Kidney (tissue), 14 donors: ENCODE results near the gene TRAPPC12. TPM values are rescaled to one million over a fixed set of nuclear protein-coding genes. Genes with fewer than 3 reads are reported as not detected.
A peak's percentile ranks its signal among the peaks of the same experiment; 100 is the strongest.

Source experiments
- DNase-seq, 5 donors: peaks; one replicate each; pipeline ENCODE4 v3.0.0-alpha.2; 2013 to 2020
- FAIRE-seq: peaks from 2 replicates; lab custom pipeline; 2012; peaks lifted over from hg19 to GRCh38; lab: Jason Lieb, UNC
- H3K27ac ChIP-seq, 2 donors: one replicate each; pipeline ENCODE4 v1.7.0; 2013; ENCODE audit warnings: low read depth in 2 of 2, low read length in 2 of 2, inconsistent platforms in 1 of 2
- H3K27me3 ChIP-seq: one replicate; pipeline ENCODE4 v1.7.1; 2013; ENCODE audit warnings: low read length, inconsistent platforms; ENCODE audit not compliant: control insufficient read depth, insufficient read depth
- H3K36me3 ChIP-seq, 3 donors: one replicate each; pipeline versions ENCODE4 v1.7.0 to v1.7.1; 2013; ENCODE audit warnings: low read length in 3 of 3, control low read depth in 1 of 3, inconsistent platforms in 1 of 3; ENCODE audit not compliant: insufficient read depth in 3 of 3, control insufficient read depth in 2 of 3
- H3K4me1 ChIP-seq, 3 donors: one replicate each; pipeline versions ENCODE4 v1.7.0 to v1.7.1; 2013; ENCODE audit warnings: low read length in 3 of 3, inconsistent platforms in 1 of 3, low read depth in 1 of 3; ENCODE audit not compliant: control insufficient read depth in 2 of 3, insufficient read depth in 2 of 3
- H3K4me3 ChIP-seq, 3 donors: one replicate each; pipeline versions ENCODE4 v1.7.0 to v1.8.1; 2013; ENCODE audit warnings: low read length in 3 of 3, control low read depth in 1 of 3, inconsistent platforms in 1 of 3
- H3K9ac ChIP-seq, 3 donors: one replicate each; pipeline versions ENCODE4 v1.7.0 to v1.7.1; 2013; ENCODE audit warnings: low read length in 3 of 3, control low read depth in 1 of 3, inconsistent platforms in 1 of 3
- H3K9me3 ChIP-seq, 3 donors: one replicate each; pipeline versions ENCODE4 v1.7.0 to v1.7.1; 2013; ENCODE audit warnings: low read length in 3 of 3, control low read depth in 1 of 3, inconsistent platforms in 1 of 3; ENCODE audit not compliant: control insufficient read depth in 2 of 3, insufficient read depth in 1 of 3
- intact Hi-C: fragments of 100-400 bp; cut with DNase I; formaldehyde crosslinking; loops from one replicate; pipeline ENCODE4 v1.11.1; 2022
- polyA plus RNA-seq: library from polyadenylated mRNA; stranded (reverse); fragments of 350-450 nt; fragmentation: Illumina TruSeq; extraction: RNeasy Lipid Tissue Mini Kit (QIAGEN cat#74804); gene quantifications from one replicate; pipeline ENCODE4 v1.2.3, GENCODE V29; 2014; ENCODE audit warnings: low read depth, low replicate concordance; ENCODE audit not compliant: insufficient read depth
- total RNA-seq: library from RNA; stranded (reverse); fragmentation: NEBNext Ultra II Directional; extraction: Animal tissue kit (Norgen Biotek cat#: 25700); gene quantifications from one replicate; pipeline ENCODE4 v1.2.1, GENCODE V29; 2021
- TF ChIP-seq, protein P1 (sequence below): IDR thresholded peaks from 3 replicates; pipeline ENCODE4 v1.5.1; 2012; ENCODE audit warnings: mild to moderate bottlenecking, moderate library complexity, borderline replicate concordance; ENCODE audit not compliant: insufficient read depth; ENCODE audit errors: extremely low read depth
- donor health status: control.
- donor health status: control.
- donor health status: control.
- donor health status: control.
- donor health status: control.
- donor health status: DM: yes; HTN: yes; CAD: no.
- donor health status: Normal renal cell carcinoma (clear cell type).

TRAPPC12 gene
- total and polyA plus RNA-seq, 2 donors from 2014 or later: 81.6 to 104 TPM

DNA sequence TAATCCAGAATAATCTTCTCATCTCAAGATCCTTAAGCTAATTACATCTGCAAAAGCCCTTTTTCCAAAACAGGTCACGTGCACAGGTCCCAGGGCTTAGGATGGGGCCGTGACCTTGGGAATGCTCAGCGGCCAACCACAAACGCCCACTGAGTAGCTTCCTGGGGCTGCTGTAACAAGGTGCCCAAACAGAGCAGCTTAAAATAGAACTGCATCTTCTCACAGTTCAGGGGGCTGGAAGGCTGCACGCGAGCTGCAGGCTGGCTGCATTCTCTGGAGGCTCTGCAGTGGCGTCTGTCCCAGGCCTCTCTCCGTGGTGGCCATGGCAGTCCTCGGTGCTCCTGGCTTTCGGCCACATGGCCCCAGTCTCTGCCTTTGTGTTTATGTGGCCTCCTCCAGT, 107.9 kb downstream of the TRAPPC12 start:
- H3K9me3 ChIP-seq: no peaks in the 10 kb centered on the region
- H3K4me3 ChIP-seq: no peak overlapping the region
- intact Hi-C loops: no loop called here
- no peaks in the 10 kb centered on the region for H3K36me3 ChIP-seq
- TF ChIP-seq, protein P1, sequence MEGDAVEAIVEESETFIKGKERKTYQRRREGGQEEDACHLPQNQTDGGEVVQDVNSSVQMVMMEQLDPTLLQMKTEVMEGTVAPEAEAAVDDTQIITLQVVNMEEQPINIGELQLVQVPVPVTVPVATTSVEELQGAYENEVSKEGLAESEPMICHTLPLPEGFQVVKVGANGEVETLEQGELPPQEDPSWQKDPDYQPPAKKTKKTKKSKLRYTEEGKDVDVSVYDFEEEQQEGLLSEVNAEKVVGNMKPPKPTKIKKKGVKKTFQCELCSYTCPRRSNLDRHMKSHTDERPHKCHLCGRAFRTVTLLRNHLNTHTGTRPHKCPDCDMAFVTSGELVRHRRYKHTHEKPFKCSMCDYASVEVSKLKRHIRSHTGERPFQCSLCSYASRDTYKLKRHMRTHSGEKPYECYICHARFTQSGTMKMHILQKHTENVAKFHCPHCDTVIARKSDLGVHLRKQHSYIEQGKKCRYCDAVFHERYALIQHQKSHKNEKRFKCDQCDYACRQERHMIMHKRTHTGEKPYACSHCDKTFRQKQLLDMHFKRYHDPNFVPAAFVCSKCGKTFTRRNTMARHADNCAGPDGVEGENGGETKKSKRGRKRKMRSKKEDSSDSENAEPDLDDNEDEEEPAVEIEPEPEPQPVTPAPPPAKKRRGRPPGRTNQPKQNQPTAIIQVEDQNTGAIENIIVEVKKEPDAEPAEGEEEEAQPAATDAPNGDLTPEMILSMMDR: no peak
- no peak for DNase-seq
- FAIRE-seq: no peak
- H3K27ac ChIP-seq: no peak overlapping the region
- H3K27me3 ChIP-seq: no peaks in the 10 kb centered on the region
- no peak overlapping the region for H3K9ac ChIP-seq
- peaks cover 0 to 5% (median 5%) of the 10 kb centered on the region in 3 donors for H3K4me1 ChIP-seq

DNA sequence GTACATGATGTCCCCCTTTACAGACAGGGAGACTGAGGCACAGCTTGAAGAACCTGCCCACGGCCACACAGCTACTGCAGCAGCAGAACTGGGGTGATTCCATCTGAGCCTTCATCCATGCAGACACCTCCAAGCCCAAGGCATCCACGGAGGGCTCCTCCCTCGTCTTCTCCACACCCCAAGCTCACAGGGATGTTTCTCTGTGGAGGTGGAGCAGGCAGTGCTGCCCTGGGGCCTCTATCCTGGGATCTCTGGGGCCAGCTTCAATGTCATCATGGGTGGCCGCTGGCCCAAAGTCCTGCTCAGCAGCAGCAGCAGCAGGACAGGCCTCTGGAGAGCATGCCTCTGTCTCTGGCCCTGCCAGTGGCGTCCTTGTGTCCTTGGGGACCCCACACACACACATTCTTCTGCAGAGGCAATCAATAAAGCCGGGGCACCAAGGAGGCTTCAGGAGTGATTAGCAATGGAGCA, 108.6 kb downstream of the TRAPPC12 start:
- Histone ChIP-seq H3K9ac (no peak overlapping the region), H3K4me1 (peaks cover under 1 to 5% (median 5%) of the 10 kb centered on the region in 3 donors), H3K27me3 (no peaks in the 10 kb centered on the region), H3K27ac (no peak overlapping the region), H3K9me3 (no peaks in the 10 kb centered on the region), H3K36me3 (no peaks in the 10 kb centered on the region), H3K4me3 (no peak overlapping the region)
- intact Hi-C loops: no loop called here
- FAIRE-seq (no peak), DNase-seq (peak in 1 of 5 donors; percentile 47)
- TF ChIP-seq, protein P1: no peak

DNA sequence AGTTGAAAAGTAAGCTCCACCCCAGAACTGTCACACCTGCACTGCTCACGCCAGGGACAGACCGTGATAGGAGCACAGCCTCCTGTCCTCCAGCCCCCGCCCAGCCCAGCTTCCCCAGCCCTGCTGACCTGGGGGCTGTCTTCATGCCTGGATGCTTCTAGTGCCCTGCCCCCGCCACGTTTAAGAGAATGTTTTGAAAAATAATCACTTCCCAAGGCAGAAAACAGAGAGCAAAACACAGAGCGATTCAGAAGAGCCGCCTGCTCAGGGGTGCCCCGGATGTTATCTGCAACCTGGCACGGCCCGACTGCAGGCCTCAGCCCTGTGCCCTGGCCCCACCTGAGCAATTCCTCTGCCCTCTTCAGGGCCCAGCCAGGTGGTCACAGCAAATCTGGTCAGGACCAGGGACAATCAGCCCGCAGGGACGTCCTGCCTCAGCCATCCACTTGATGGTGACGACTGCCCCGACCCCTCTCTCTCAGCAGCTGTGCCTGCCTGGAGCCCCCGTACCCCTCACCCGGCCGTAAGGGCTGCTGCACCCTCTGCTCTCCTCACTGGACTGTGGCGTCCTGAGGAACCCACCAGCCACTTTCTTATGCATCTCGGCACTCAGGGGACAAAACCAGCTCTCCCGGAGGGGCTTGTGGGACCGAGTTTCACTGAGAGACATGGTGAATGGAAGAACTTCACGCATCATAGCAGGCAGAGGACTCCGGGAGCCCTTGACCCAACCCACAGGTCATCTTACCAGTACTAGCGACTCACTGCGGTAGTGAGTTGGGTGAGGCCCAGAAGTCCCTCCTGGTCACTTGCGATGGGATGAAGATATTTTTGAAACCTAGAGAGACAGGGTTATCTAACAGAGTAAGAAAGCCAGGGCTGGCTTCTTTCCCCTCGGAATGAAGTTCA, 109.6 kb downstream of the TRAPPC12 start:
- peak overlapping the region in 1 of 3 donors; percentile 16 for H3K9ac ChIP-seq
- no peaks in the 10 kb centered on the region for H3K27me3 ChIP-seq
- DNase-seq (peak in 4 of 5 donors; percentile 76 to 86 (median 82)), FAIRE-seq (no peak)
- H3K9me3 ChIP-seq: no peaks in the 10 kb centered on the region
- no peak overlapping the region for H3K4me3 ChIP-seq
- TF ChIP-seq, protein P1: no peak
- no peaks in the 10 kb centered on the region for H3K36me3 ChIP-seq
- H3K27ac ChIP-seq: no peak overlapping the region
- intact Hi-C loops: no loop called here
- H3K4me1 ChIP-seq: peaks cover 3 to 9% (median 5%) of the 10 kb centered on the region in 3 donors
